T-helper 2 cell treated with Interferon-gamma antibody and Interleukin-4, amounts not matched to agents 5 μg/mL and 100 μg/mL, for 36 hours (primary cell): ENCODE data around the gene IGFLR1.

Source experiments
- DNase-seq: peaks from one replicate; pipeline ENCODE4 v3.0.0; 2021; ENCODE audit warnings: low spot score
- H3K27ac Mint-ChIP-seq: one replicate; pipeline ENCODE4 v1.8.0; 2021; ENCODE audit warnings: mild to moderate bottlenecking, mixed read lengths
- H3K27me3 Mint-ChIP-seq: one replicate; pipeline ENCODE4 v1.8.0; 2021; ENCODE audit warnings: low read depth, mixed read lengths
- H3K36me3 Mint-ChIP-seq: one replicate; pipeline ENCODE4 v1.8.0; 2021; ENCODE audit warnings: low read depth, mixed read lengths
- H3K4me1 Mint-ChIP-seq: one replicate; pipeline ENCODE4 v1.8.0; 2021; ENCODE audit warnings: low read depth, mixed read lengths
- H3K4me3 Mint-ChIP-seq: one replicate; pipeline ENCODE4 v1.8.0; 2022; ENCODE audit warnings: mild to moderate bottlenecking, moderate library complexity, mixed read lengths
- H3K9me3 Mint-ChIP-seq: one replicate; pipeline ENCODE4 v1.8.0; 2021; ENCODE audit warnings: mixed read lengths

Gene IGFLR1

GRCh38 chr19:35713904-35714495, 28.3 kb downstream of the IGFLR1 start:
- Mint-ChIP-seq H3K27me3 (no peaks in the 10 kb centered on the region), H3K4me3 (peak overlapping the region; percentile 89), H3K27ac (peak overlapping the region; percentile 98), H3K9me3 (no peaks in the 10 kb centered on the region), H3K36me3 (peaks cover 27% of the 10 kb centered on the region), H3K4me1 (peaks cover 55% of the 10 kb centered on the region)
- DNase-seq = no peak

GRCh38 chr19:35713506-35713850, 28.8 kb downstream of the IGFLR1 start:
- H3K4me1 Mint-ChIP-seq = peaks cover 53% of the 10 kb centered on the region
- H3K9me3 Mint-ChIP-seq = no peaks in the 10 kb centered on the region
- peak overlapping the region; percentile 98 for H3K27ac Mint-ChIP-seq
- peaks cover 25% of the 10 kb centered on the region for H3K36me3 Mint-ChIP-seq
- no peak for DNase-seq
- peak overlapping the region; percentile 89 for H3K4me3 Mint-ChIP-seq
- no peaks in the 10 kb centered on the region for H3K27me3 Mint-ChIP-seq

- H3K4me1 Mint-ChIP-seq = peaks cover 53% of the 10 kb centered on the region
- DNase-seq = peak; percentile 85
- peak overlapping the region; percentile 89 for H3K4me3 Mint-ChIP-seq
Observed at GRCh38 chr19:35712567-35713505, 29.4 kb downstream of the IGFLR1 start.

GRCh38 chr19:35710784-35711723, 31.2 kb downstream of the IGFLR1 start:
- Mint-ChIP-seq H3K4me3 (peak overlapping the region; percentile 71), H3K9me3 (no peaks in the 10 kb centered on the region), H3K27me3 (no peaks in the 10 kb centered on the region), H3K4me1 (peaks cover 47% of the 10 kb centered on the region), H3K36me3 (peaks cover 18% of the 10 kb centered on the region), H3K27ac (peak overlapping the region; percentile 98)
- DNase-seq = peak; percentile 80

More at GRCh38 chr19:35712567-35713505, 29.4 kb downstream of the IGFLR1 start:
- H3K27me3 Mint-ChIP-seq = no peaks in the 10 kb centered on the region
- peak overlapping the region; percentile 98 for H3K27ac Mint-ChIP-seq
- peaks cover 25% of the 10 kb centered on the region for H3K36me3 Mint-ChIP-seq
- no peaks in the 10 kb centered on the region for H3K9me3 Mint-ChIP-seq

DNA sequence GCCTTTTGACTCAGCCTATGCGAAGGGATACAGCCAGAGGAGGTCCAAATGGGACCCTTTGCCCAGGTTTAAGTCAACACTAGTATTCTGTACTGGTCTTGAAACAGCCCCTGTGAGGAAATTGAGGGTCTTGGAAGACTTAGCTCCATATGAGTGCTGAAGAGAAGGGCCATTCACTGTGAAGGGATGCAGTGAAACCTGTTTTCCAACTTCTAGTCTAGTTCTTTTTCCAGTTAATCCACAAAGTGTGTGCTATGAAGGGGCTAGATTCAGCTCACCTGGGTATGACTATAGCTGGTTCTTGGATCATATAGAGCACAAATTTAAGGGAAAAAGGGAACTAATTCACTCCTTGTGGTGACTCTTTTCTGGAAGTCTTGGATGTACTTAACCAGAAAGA, 33.9 kb downstream of the IGFLR1 start:
- no peaks in the 10 kb centered on the region for H3K9me3 Mint-ChIP-seq

GRCh38 chr19:35704218-35704617, 38.0 kb downstream of the IGFLR1 start, which contains the start of gene ZBTB32:
Gene ZBTB32 (plus strand): TSS chr19:35704558. CDS start chr19:35714627, 10,069 bp downstream.
- no peak within 1 kb of the TSS for H3K27ac Mint-ChIP-seq
- H3K36me3 Mint-ChIP-seq = no peaks in the 10 kb centered on the region
- H3K4me1 Mint-ChIP-seq = peaks cover 6% of the 10 kb centered on the region
- no peaks in the 10 kb centered on the region for H3K9me3 Mint-ChIP-seq
- H3K4me3 Mint-ChIP-seq = no peak within 1 kb of the TSS
- peak; percentile 35 for DNase-seq
- H3K27me3 Mint-ChIP-seq = no peaks in the 10 kb centered on the region

More for the DNA sequence above, 33.9 kb downstream of the IGFLR1 start:
- Mint-ChIP-seq H3K4me3 (no peak overlapping the region), H3K27ac (no peak overlapping the region), H3K27me3 (no peaks in the 10 kb centered on the region), H3K4me1 (peaks cover 28% of the 10 kb centered on the region), H3K36me3 (peaks cover 2% of the 10 kb centered on the region)
- no peak for DNase-seq

DNA sequence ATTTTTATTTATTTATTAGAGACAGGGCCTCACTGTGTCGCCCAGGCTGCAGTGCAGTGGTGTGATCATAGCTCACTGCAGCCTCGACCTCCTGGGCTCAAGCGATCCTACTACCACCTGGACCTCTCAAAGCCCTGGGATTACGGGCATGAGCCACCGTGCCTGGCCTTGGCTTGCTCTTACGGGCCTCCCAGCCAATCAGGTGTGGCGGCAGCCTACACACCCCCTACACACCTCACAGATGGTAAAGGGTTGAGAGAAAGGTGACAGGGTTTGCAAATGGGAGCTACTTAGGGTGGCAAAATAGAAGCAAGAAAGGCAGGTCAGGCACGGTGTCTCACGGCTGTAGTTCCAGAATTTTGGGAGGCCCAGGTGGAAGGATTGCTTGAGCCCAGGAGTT, 38.9 kb downstream of the IGFLR1 start:
- no peaks in the 10 kb centered on the region for H3K9me3 Mint-ChIP-seq
- peaks cover 6% of the 10 kb centered on the region for H3K4me1 Mint-ChIP-seq
- no peak overlapping the region for H3K4me3 Mint-ChIP-seq
- H3K27me3 Mint-ChIP-seq = no peaks in the 10 kb centered on the region
- H3K27ac Mint-ChIP-seq = no peak overlapping the region
- DNase-seq = no peak
- no peaks in the 10 kb centered on the region for H3K36me3 Mint-ChIP-seq

DNA sequence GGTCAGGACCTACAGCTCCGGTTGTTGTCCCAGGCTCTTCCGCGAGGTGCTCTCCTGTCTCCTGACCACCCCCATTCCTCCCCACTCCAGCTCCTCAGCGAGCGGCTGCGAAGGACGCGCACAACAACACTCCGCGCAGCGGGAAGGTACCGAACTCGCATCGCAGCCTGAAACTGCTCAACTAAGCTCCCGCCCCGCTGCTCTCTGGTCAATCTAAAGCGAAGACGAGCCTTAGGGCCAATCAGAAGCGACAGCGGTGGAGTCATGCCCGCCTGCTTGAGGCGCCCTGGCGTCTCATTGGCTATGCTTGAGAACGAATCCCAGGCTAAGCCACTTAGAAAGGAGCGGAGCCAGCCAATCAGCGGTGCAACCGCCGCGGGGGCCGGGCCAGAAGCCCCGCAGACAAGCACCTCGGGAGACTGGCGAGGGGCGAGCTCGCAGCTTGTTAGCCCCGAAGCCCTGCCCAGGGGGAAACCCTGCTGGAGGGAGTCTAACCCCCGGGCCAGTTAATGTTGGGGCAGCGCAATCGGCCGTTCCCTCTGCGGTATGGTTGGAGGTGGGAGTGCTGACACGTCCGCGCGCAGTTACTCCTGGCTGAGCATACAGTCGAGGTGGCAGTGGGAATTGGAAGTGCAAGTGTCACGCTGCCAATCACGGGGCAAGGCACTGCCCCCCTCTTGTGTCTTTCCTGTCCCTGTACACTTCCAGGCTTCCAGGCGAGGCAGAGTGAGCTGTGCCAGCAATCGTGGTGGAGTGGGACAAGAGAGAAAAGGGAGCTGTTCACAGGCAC, 39.8 kb downstream of the IGFLR1 start:
- Mint-ChIP-seq H3K27ac (peak overlapping the region; percentile 95), H3K27me3 (no peaks in the 10 kb centered on the region), H3K36me3 (no peaks in the 10 kb centered on the region), H3K4me1 (peaks cover 6% of the 10 kb centered on the region), H3K9me3 (no peaks in the 10 kb centered on the region), H3K4me3 (peak overlapping the region; percentile 85)
- peak; percentile 94 for DNase-seq

DNA sequence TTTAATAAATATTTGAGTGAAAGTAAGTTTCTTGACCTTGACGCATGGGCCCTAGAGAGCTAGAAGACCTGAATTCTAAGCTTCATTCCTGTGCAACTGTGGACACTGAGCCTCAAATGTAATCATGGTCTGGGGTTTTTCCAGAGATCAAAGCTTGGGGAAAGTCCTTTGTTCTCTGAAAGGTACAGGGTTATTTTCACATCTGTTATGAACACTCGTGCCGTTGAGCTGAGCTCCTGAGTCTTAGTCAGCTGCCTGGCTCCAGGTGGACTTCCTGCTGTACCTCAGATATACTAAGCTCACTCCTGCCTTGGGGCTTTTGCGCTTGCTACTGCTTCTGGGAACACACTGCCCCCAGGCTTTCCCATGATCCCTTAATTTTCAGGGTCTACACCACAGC, 45.4 kb downstream of the IGFLR1 start:
- no peak overlapping the region for H3K27ac Mint-ChIP-seq
- H3K9me3 Mint-ChIP-seq = no peaks in the 10 kb centered on the region
- peaks cover 12% of the 10 kb centered on the region for H3K4me1 Mint-ChIP-seq
- no peak overlapping the region for H3K4me3 Mint-ChIP-seq
- H3K27me3 Mint-ChIP-seq = no peaks in the 10 kb centered on the region
- no peak for DNase-seq
- no peaks in the 10 kb centered on the region for H3K36me3 Mint-ChIP-seq

DNA sequence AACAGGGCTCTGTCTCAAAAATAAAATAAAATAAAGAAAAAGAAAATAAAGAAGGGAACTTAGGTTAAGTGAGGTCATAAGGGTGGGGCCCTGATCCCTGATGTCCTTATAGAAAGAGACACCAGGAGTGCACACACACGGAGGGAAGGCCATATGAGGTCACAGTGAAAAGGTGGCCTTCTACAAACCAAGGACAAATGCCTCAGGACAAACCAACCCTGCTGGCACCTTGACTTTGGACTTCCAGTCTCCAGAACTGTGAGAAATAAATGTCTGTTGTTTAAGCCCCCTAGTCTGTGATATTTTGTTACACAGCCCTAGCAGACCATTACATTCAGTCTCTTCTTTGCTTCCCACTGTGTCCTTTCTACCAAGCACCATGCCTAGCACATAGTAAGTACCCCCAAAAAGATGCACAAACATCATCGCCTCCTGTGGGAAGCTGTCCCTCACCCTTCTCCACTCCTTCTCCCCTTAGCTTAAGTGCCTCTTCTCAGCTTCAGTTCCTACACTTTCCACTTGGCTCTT, 46.3 kb downstream of the IGFLR1 start:
- no peaks in the 10 kb centered on the region for H3K36me3 Mint-ChIP-seq
- H3K27ac Mint-ChIP-seq = no peak overlapping the region
- H3K4me1 Mint-ChIP-seq = peaks cover 12% of the 10 kb centered on the region

DNA sequence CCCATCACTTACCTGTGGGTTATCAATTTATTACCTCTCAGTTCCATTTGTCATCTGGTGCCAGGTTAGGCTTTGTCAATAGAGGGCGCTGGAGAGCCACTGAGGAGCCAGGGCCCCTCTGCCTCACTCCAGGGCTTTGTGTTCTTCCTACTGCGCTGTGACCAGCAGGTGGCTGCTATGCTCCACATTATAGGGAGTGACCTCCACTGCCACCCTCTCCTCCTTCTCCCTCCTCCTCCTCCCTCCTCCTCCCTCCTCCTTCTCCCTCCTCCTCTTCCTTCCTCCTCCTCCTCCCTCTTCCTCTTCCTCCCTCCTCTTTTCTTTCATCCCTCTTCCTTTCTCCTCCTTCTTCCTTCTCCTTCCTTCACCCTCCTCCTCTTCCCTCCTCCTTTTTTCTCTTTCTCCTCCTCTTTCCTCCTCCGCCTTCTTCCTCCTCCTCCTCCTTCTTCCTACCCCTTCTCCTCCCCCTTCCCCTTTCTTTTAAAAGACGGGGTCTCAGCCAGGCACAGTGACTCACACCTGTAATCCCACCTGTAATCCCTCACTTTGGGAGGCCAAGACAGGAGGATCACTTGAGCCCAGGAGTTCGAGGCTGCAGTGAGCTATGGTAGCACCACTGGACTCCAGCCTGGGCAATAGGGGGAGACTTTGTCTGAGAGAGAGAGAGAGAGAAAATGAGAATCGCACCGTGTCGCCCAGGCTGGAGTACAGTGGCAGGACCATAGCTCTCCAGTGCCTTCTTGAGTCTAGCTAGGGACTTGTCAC, 48.2 kb downstream of the IGFLR1 start:
- Mint-ChIP-seq H3K27me3 (no peaks in the 10 kb centered on the region), H3K9me3 (no peaks in the 10 kb centered on the region), H3K4me1 (peaks cover 8% of the 10 kb centered on the region), H3K4me3 (no peak overlapping the region), H3K36me3 (no peaks in the 10 kb centered on the region), H3K27ac (peak overlapping the region; percentile 45)
- DNase-seq = peak; percentile 85

More for the DNA sequence above, 46.3 kb downstream of the IGFLR1 start:
- Mint-ChIP-seq H3K27me3 (no peaks in the 10 kb centered on the region), H3K4me3 (no peak overlapping the region), H3K9me3 (no peaks in the 10 kb centered on the region)
- DNase-seq = no peak

DNA sequence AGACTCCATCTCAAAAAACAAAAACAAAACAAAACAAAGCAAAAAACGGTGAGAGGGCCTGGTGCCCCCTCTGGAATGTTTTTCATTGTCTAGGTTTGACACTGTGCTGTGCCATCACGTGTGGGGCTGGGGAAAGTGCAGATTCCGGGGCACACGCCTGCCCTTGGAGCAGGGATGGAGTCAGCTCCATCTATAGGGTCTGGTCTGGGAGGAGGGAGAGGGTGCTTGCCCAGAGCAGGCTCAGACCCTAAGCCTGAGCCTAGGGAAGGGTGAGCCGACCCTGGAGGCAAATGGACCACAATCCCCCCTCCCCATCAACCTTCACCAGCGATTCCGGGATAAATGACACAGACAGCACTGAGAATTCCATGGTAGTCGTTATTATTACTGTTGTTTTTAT, 48.8 kb downstream of the IGFLR1 start:
- Mint-ChIP-seq H3K9me3 (no peaks in the 10 kb centered on the region), H3K4me1 (peaks cover 8% of the 10 kb centered on the region), H3K36me3 (no peaks in the 10 kb centered on the region), H3K27ac (no peak overlapping the region), H3K27me3 (no peaks in the 10 kb centered on the region), H3K4me3 (no peak overlapping the region)
- no peak for DNase-seq
